Lung microvascular endothelial cell (primary cell): ENCODE results near the gene TIRAP. TPM values are rescaled to one million over a fixed set of nuclear protein-coding genes. Genes with fewer than 3 reads are reported as not detected.

ENCODE experiments used
- DNase-seq, 2 donors: peaks; one replicate each; pipeline versions ENCODE4 v3.0.0 to v3.0.0-alpha.2; 2010; ENCODE audit warnings: low read depth in 2 of 2
- total RNA-seq: library from RNA; depleted of rRNA; stranded (reverse); fragments of >200 nt; gene quantifications from 2 replicates; pipeline ENCODE4 v1.2.1, GENCODE V29; 2014

Gene TIRAP
- total RNA-seq, 1 donor from 2014 or later: 4.2 TPM

DNA sequence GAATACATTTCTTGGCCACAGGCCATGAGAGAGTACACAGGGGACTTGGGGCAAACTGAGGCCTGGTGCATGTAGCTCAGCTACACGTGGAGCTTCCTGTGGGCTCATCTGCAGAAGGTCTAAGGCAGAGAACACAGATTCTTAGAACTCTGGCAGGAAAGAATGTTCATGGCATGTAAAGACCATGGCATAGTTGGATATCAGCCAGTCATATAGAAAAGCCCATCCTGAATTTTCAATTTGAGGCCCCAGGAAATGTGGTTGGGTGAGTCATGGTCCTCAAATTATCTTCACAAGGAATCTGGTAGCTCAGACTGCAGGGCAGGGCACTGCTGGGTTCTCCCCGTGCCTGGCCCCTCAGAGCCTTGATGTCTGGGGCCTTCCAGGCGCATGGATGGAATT lies 58.9 kb downstream of the TIRAP start:
- DNase-seq: peak in 1 of 2 donors; percentile 65

DNA sequence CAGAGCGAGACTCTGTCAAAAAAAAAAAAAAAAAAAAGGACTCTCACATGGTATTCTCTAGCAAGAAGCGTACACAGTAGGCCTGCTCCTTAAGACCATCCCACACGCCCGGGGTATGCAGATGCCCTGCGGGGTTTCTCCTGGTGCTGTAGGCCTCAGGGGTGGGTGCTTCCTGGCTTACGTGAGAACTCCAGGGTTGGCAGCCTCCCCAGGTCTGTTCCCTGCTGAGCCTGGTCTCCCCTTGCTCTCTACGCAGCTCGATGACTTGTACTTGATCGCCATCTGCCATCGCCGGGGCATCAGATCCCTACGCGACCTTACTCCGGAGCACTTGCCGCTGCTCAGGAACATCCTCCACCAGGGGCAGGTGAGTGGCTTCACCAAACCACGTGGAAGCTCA lies 60.2 kb downstream of the TIRAP start:
- no peak for DNase-seq

Other genes starting within 250 kb of the TIRAP start
- 0.65 and 4.4 TPM in 2 replicates for gene CDON, start 220.2 kb upstream of the TIRAP start, total RNA-seq
- gene RPUSD4, start 71.4 kb upstream of the TIRAP start, total RNA-seq: 22.0 and 26.2 TPM in 2 replicates
- gene FAM118B, start 71.3 kb upstream of the TIRAP start, total RNA-seq: 19.4 and 25.6 TPM in 2 replicates
- gene SRPRA, start 14.2 kb upstream of the TIRAP start, total RNA-seq: 29.9 and 39.5 TPM in 2 replicates
- gene FOXRED1, start 13.9 kb upstream of the TIRAP start, total RNA-seq: 6.2 and 8.1 TPM in 2 replicates
- gene DCPS, start 21.0 kb downstream of the TIRAP start, total RNA-seq: 4.4 and 10.5 TPM in 2 replicates
- 12.9 and 14.7 TPM in 2 replicates for gene ST3GAL4, start 72.6 kb downstream of the TIRAP start, total RNA-seq